Fibroblast of lung (primary cell): ENCODE results near the gene PTGFRN. TPM values are rescaled to one million over a fixed set of nuclear protein-coding genes. Genes with fewer than 3 reads are reported as not detected.

Source experiments
- DNase-seq, 2 donors: peaks; one replicate each; pipeline versions ENCODE4 v3.0.0 to v3.0.0-alpha.2; 2010; ENCODE audit warnings: low read depth in 2 of 2
- H2AFZ ChIP-seq: 2 replicates; pipeline ENCODE4 v1.5.1; 2012; ENCODE audit warnings: low read length, control low read depth, inconsistent platforms
- H3K27ac ChIP-seq: 2 replicates; pipeline ENCODE4 v1.5.1; 2011; ENCODE audit warnings: low read length, control low read depth; ENCODE audit not compliant: insufficient read depth
- H3K27me3 ChIP-seq: 2 replicates; pipeline ENCODE4 v1.5.1; 2011; ENCODE audit warnings: mild to moderate bottlenecking, low read length; ENCODE audit not compliant: control insufficient read depth, insufficient read depth
- H3K36me3 ChIP-seq: 2 replicates; pipeline ENCODE4 v1.5.1; 2011; ENCODE audit warnings: low read length; ENCODE audit not compliant: control insufficient read depth, insufficient read depth
- H3K4me1 ChIP-seq: 2 replicates; pipeline ENCODE4 v1.5.1; 2011; ENCODE audit warnings: low read length; ENCODE audit not compliant: control insufficient read depth, insufficient read depth; ENCODE audit errors: extremely low read depth
- H3K4me2 ChIP-seq: 2 replicates; pipeline ENCODE4 v1.5.1; 2011; ENCODE audit warnings: low read length, control low read depth; ENCODE audit not compliant: insufficient read depth; ENCODE audit errors: extremely low read depth
- H3K4me3 ChIP-seq, 4 experiments: fragments of 200-600 bp in 1 of 4; sonication (generic) in 1 of 4; replicated peaks in 1 of 4; 2 replicates each; pipeline ENCODE4 v1.5.1; 2011 to 2016; ENCODE audit warnings: low read length in 4 of 4, low read depth in 3 of 4, mild to moderate bottlenecking in 3 of 4, control low read depth in 2 of 4, inconsistent platforms in 1 of 4, mixed read lengths in 1 of 4; ENCODE audit not compliant: insufficient read depth in 1 of 4; ENCODE audit errors: control extremely low read depth in 1 of 4
- H3K79me2 ChIP-seq: 2 replicates; pipeline ENCODE4 v1.5.1; 2012; ENCODE audit warnings: mild to moderate bottlenecking, low read length, inconsistent platforms; ENCODE audit not compliant: control insufficient read depth, insufficient read depth
- H3K9ac ChIP-seq: 2 replicates; pipeline ENCODE4 v1.5.1; 2011; ENCODE audit warnings: mild to moderate bottlenecking, low read length, control low read depth; ENCODE audit not compliant: insufficient read depth
- H3K9me3 ChIP-seq: 2 replicates; pipeline ENCODE4 v1.5.1; 2012; ENCODE audit warnings: low read depth, low read length; ENCODE audit not compliant: control insufficient read depth, insufficient read depth
- H4K20me1 ChIP-seq: 2 replicates; pipeline ENCODE4 v1.5.1; 2011; ENCODE audit warnings: low read length; ENCODE audit not compliant: control insufficient read depth, insufficient read depth; ENCODE audit errors: extremely low read depth
- CTCF ChIP-seq, 2 donors: IDR thresholded peaks in 1 of 2; conservative IDR thresholded peaks in 1 of 2; 1 replicate in 1 of 2; 2 replicates in 1 of 2; pipeline ENCODE4 v1.5.1; 2011 to 2012; ENCODE audit warnings: low read length in 2 of 2, control low read depth in 1 of 2, inconsistent platforms in 1 of 2, low read depth in 1 of 2, mild to moderate bottlenecking in 1 of 2
- EZH2 ChIP-seq: IDR thresholded peaks from 2 replicates; pipeline ENCODE4 v1.5.1; 2012; ENCODE audit warnings: low read length, control low read depth, mild to moderate bottlenecking; ENCODE audit errors: missing control alignments
- polyA plus RNA-seq, 2 donors: library from polyadenylated mRNA; depleted of rRNA in 1 of 2; stranded (reverse) in 1 of 2; unstranded in 1 of 2; fragments of >200 nt; gene quantifications; 2 replicates each; pipeline ENCODE4 v1.2.1, GENCODE V29; 2011 to 2012; ENCODE audit warnings: missing spikeins in 1 of 2
- total RNA-seq: library from RNA; depleted of rRNA; stranded (reverse); fragments of >200 nt; gene quantifications from 2 replicates; pipeline ENCODE4 v1.2.1, GENCODE V29; 2014

PTGFRN gene
- total and polyA plus RNA-seq, 2 donors (not counting 1 experiment from before 2014, with no cell fraction given) = 0.72 to 1.2 TPM

- Histone ChIP-seq H3K9me3 (no peaks in the 10 kb centered on the region), H3K27ac (no peak overlapping the region), H3K4me1 (no peaks in the 10 kb centered on the region), H3K79me2 (no peaks in the 10 kb centered on the region), H2AFZ (no peak overlapping the region), H4K20me1 (no peaks in the 10 kb centered on the region), H3K27me3 (no peaks in the 10 kb centered on the region), H3K9ac (no peak overlapping the region), H3K4me2 (no peak overlapping the region), H3K4me3 (no peak overlapping the region), H3K36me3 (no peaks in the 10 kb centered on the region)
- DNase-seq = no peak
- TF ChIP-seq CTCF (conservative IDR thresholded peaks at IDR 0.05 in 1 of 2, IDR thresholded peaks at IDR 0.05 in 1 of 2; ENCODE audit: low read depth in 1 of 2, low read length in 2 of 2) (no peak), EZH2 (no peak)
These were observed 33.7 kb downstream of the PTGFRN start for GRCh38 chr1:116943438-116943837.

- no peak overlapping the region for H3K9ac ChIP-seq
- no peaks in the 10 kb centered on the region for H4K20me1 ChIP-seq
These were observed 34.9 kb downstream of the PTGFRN start for GRCh38 chr1:116944613-116945012.

GRCh38 chr1:116945421-116945820 is 35.7 kb downstream of the PTGFRN start:
- Histone ChIP-seq H3K27me3 (no peaks in the 10 kb centered on the region), H2AFZ (no peak overlapping the region), H3K4me2 (no peak overlapping the region), H3K27ac (no peak overlapping the region), H3K4me1 (no peaks in the 10 kb centered on the region), H3K9ac (no peak overlapping the region), H3K79me2 (no peaks in the 10 kb centered on the region), H4K20me1 (no peaks in the 10 kb centered on the region), H3K36me3 (no peaks in the 10 kb centered on the region), H3K9me3 (no peaks in the 10 kb centered on the region), H3K4me3 (no peak overlapping the region)
- TF ChIP-seq EZH2 (no peak), CTCF (conservative IDR thresholded peaks at IDR 0.05 in 1 of 2, IDR thresholded peaks at IDR 0.05 in 1 of 2; ENCODE audit: low read depth in 1 of 2, low read length in 2 of 2) (no peak)
- DNase-seq = no peak

More at GRCh38 chr1:116944613-116945012, 34.9 kb downstream of the PTGFRN start:
- Histone ChIP-seq H3K36me3 (no peaks in the 10 kb centered on the region), H3K9me3 (no peaks in the 10 kb centered on the region), H3K27me3 (no peaks in the 10 kb centered on the region), H3K4me2 (no peak overlapping the region), H3K27ac (no peak overlapping the region), H3K4me3 (no peak overlapping the region), H3K79me2 (no peaks in the 10 kb centered on the region), H2AFZ (no peak overlapping the region), H3K4me1 (no peaks in the 10 kb centered on the region)
- TF ChIP-seq EZH2 (no peak), CTCF (conservative IDR thresholded peaks at IDR 0.05 in 1 of 2, IDR thresholded peaks at IDR 0.05 in 1 of 2; ENCODE audit: low read depth in 1 of 2, low read length in 2 of 2) (no peak)
- no peak for DNase-seq
